Vagina (tissue), 2 donors: Measurements from ENCODE around the gene LGR6.

Experiments used
- CTCF ChIP-seq, 3 experiments: fragments of 450-650 bp in 2 of 3; fragments of 200-600 bp in 1 of 3; sonication (generic) in 1 of 3; IDR thresholded peaks; one replicate each; pipeline ENCODE4 v1.5.1; 2017 to 2019; ENCODE audit warnings: antibody characterized with exemption in 3 of 3, mild to moderate bottlenecking in 2 of 3, moderate library complexity in 2 of 3
- POLR2A ChIP-seq, 2 donors: fragments of 450-650 bp; IDR thresholded peaks; one replicate each; pipeline ENCODE4 v1.6.1; 2017; ENCODE audit warnings: antibody characterized with exemption in 2 of 2, mild to moderate bottlenecking in 2 of 2, moderate library complexity in 2 of 2

GRCh38 chr1:202165267-202165941, 28.2 kb upstream of the LGR6 start:
- TF ChIP-seq CTCF (IDR thresholded peaks at IDR 0.05) (no peak), POLR2A (IDR thresholded peaks at IDR 0.05) (no peak)
